ENCODE results near the gene KRTAP12-2. TPM values are rescaled to one million over a fixed set of nuclear protein-coding genes. Genes with fewer than 3 reads are reported as not detected.

KRTAP12-2 gene
- polyA plus RNA-seq, 1 donor (not counting 4 experiments of a cell fraction or from before 2014, with no cell fraction given) = not detected

- no peaks in the 10 kb centered on the region for H3K4me1 ChIP-seq (ENCODE audit: control insufficient read depth, extremely low read depth, insufficient read depth, low read length)
- H3K27ac ChIP-seq (ENCODE audit: control insufficient read depth, insufficient read depth, low read length) = no peak within 1 kb of the TSS
- no peak within 1 kb of the TSS for H3K4me3 ChIP-seq (ENCODE audit: control insufficient read depth in 2 of 3, extremely low read depth in 1 of 3, insufficient read depth in 2 of 3, low read depth in 1 of 3, low read length in 3 of 3)
- H4K20me1 ChIP-seq (ENCODE audit: control insufficient read depth, extremely low read depth, insufficient read depth, low read length) = no peaks in the 10 kb centered on the region
- TF ChIP-seq CTCF (optimal IDR thresholded peaks at IDR 0.05 in 1 of 3, IDR thresholded peaks at IDR 0.05 in 1 of 3, conservative IDR thresholded peaks at IDR 0.05 in 1 of 3; ENCODE audit: extremely low read depth in 1 of 3, insufficient read depth in 2 of 3, low read length in 3 of 3) (no peak), EZH2 (IDR thresholded peaks at IDR 0.05; ENCODE audit: low read length) (no peak)
- no peaks in the 10 kb centered on the region for H3K9me3 ChIP-seq (ENCODE audit: control insufficient read depth, low read depth, low read length)
- no peaks in the 10 kb centered on the region for H3K79me2 ChIP-seq (ENCODE audit: control insufficient read depth, insufficient read depth, low read length)
- no peaks in the 10 kb centered on the region for H3K27me3 ChIP-seq (ENCODE audit: control insufficient read depth, extremely low read depth, insufficient read depth, low read length)
- H3K9me1 ChIP-seq (ENCODE audit: control insufficient read depth, extremely low read depth, insufficient read depth, low read length) = no peaks in the 10 kb centered on the region
- FAIRE-seq (no peak), DNase-seq (ENCODE audit: low read depth, low spot score) (no peak)
- H3K9ac ChIP-seq (ENCODE audit: control insufficient read depth, extremely low read depth, insufficient read depth, low read length) = no peak within 1 kb of the TSS
- H3K36me3 ChIP-seq (ENCODE audit: control insufficient read depth in 2 of 2, extremely low read depth in 1 of 2, insufficient read depth in 2 of 2, low read length in 2 of 2) = no peaks in the 10 kb centered on the region
- H2AFZ ChIP-seq (ENCODE audit: control insufficient read depth, low read length) = no peak within 1 kb of the TSS
- dilution Hi-C loops (cut with MboI; ENCODE audit: extremely low pct_ligation_motif_present, low sequenced_read_pairs) = no loop called here
- no peak within 1 kb of the TSS for H3K4me2 ChIP-seq (ENCODE audit: control insufficient read depth, extremely low read depth, insufficient read depth, low read depth, low read length)
Observed at GRCh38 chr21:44681861-44682579, 15.3 kb upstream of the KRTAP12-2 start, which contains the start of gene KRTAP12-1. KRTAP12-1 (minus strand) TSS chr21:44682163; CDS start chr21:44682123, 40 bp downstream.

DNA sequence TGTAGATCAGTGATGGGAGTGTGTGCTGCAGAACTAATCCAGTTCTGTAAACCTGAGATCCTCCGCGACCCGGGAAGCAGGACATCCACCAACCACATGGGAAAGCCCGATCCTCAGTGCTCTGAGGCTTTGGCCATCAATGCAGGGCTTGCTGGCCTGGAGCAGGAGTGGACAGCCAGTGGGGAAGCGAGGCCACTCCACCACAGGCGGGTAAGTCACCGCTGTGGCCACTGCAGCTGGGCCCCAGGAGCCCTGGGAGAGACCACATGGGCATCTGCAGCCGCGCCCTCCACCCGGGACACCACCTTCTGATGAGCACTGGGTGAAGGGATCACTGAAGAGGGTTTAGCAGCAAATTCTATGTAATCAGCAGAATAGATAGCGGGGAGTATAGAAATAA, 14.4 kb upstream of the KRTAP12-2 start:
- no peak for TF ChIP-seq CTCF (optimal IDR thresholded peaks at IDR 0.05 in 1 of 3, IDR thresholded peaks at IDR 0.05 in 1 of 3, conservative IDR thresholded peaks at IDR 0.05 in 1 of 3; ENCODE audit: extremely low read depth in 1 of 3, insufficient read depth in 2 of 3, low read length in 3 of 3)
- TF ChIP-seq EZH2 (IDR thresholded peaks at IDR 0.05; ENCODE audit: low read length) = no peak
- H2AFZ ChIP-seq (ENCODE audit: control insufficient read depth, low read length) = no peak overlapping the region
- no peak overlapping the region for H3K9ac ChIP-seq (ENCODE audit: control insufficient read depth, extremely low read depth, insufficient read depth, low read length)
- H3K4me2 ChIP-seq (ENCODE audit: control insufficient read depth, extremely low read depth, insufficient read depth, low read depth, low read length) = no peak overlapping the region
- H3K79me2 ChIP-seq (ENCODE audit: control insufficient read depth, insufficient read depth, low read length) = no peaks in the 10 kb centered on the region
- H3K9me1 ChIP-seq (ENCODE audit: control insufficient read depth, extremely low read depth, insufficient read depth, low read length) = no peaks in the 10 kb centered on the region
- H3K27me3 ChIP-seq (ENCODE audit: control insufficient read depth, extremely low read depth, insufficient read depth, low read length) = no peaks in the 10 kb centered on the region
- DNase-seq (ENCODE audit: low read depth, low spot score) (no peak), FAIRE-seq (no peak)
- no peaks in the 10 kb centered on the region for H3K36me3 ChIP-seq (ENCODE audit: control insufficient read depth in 2 of 2, extremely low read depth in 1 of 2, insufficient read depth in 2 of 2, low read length in 2 of 2)
- dilution Hi-C loops (cut with MboI; ENCODE audit: extremely low pct_ligation_motif_present, low sequenced_read_pairs) = no loop called here
- H3K9me3 ChIP-seq (ENCODE audit: control insufficient read depth, low read depth, low read length) = no peaks in the 10 kb centered on the region
- no peaks in the 10 kb centered on the region for H3K4me1 ChIP-seq (ENCODE audit: control insufficient read depth, extremely low read depth, insufficient read depth, low read length)
- H3K4me3 ChIP-seq (ENCODE audit: control insufficient read depth in 2 of 3, extremely low read depth in 1 of 3, insufficient read depth in 2 of 3, low read depth in 1 of 3, low read length in 3 of 3) = no peak overlapping the region
- H4K20me1 ChIP-seq (ENCODE audit: control insufficient read depth, extremely low read depth, insufficient read depth, low read length) = no peaks in the 10 kb centered on the region
- H3K27ac ChIP-seq (ENCODE audit: control insufficient read depth, insufficient read depth, low read length) = no peak overlapping the region
